HEK293 (cell line): ENCODE results near the gene RNF32.

ENCODE experiments used
- BCL11B ChIP-seq: fragments of 450-650 bp; formaldehyde crosslinking; IDR thresholded peaks from 2 replicates; pipeline ENCODE4 v1.5.1; 2016; ENCODE audit warnings: low read depth, missing biosample characterization, missing genetic modification characterization
- EGR2 ChIP-seq: fragments of 450-650 bp; formaldehyde crosslinking; IDR thresholded peaks from 2 replicates; pipeline ENCODE4 v1.5.1; 2016; ENCODE audit warnings: low read depth, missing biosample characterization, missing genetic modification characterization
- GLI4 ChIP-seq: fragments of 450-650 bp; formaldehyde crosslinking; IDR thresholded peaks from 2 replicates; pipeline ENCODE4 v1.5.1; 2016; ENCODE audit warnings: missing biosample characterization, missing genetic modification characterization
- KLF1 ChIP-seq: fragments of 450-650 bp; formaldehyde crosslinking; IDR thresholded peaks from 2 replicates; pipeline ENCODE4 v1.5.1; 2016; ENCODE audit warnings: missing biosample characterization, missing genetic modification characterization
- SETDB1 ChIP-seq: IDR thresholded peaks from one replicate; pipeline ENCODE4 v1.6.1; 2017; ENCODE audit warnings: mild to moderate bottlenecking, low read length, moderate library complexity, mixed read lengths; ENCODE audit not compliant: insufficient read length
- SP7 ChIP-seq: fragments of 450-650 bp; formaldehyde crosslinking; IDR thresholded peaks from 2 replicates; pipeline ENCODE4 v1.5.1; 2016; ENCODE audit warnings: missing biosample characterization, missing genetic modification characterization
- WT1 ChIP-seq: fragments of 450-650 bp; formaldehyde crosslinking; IDR thresholded peaks from 2 replicates; pipeline ENCODE4 v1.5.1; 2016; ENCODE audit warnings: missing biosample characterization, missing genetic modification characterization
- YY1 ChIP-seq: fragments of 450-650 bp; formaldehyde crosslinking; IDR thresholded peaks from 2 replicates; pipeline ENCODE4 v1.5.1; 2018; ENCODE audit warnings: missing biosample characterization, missing genetic modification characterization
- YY2 ChIP-seq: fragments of 450-650 bp; formaldehyde crosslinking; IDR thresholded peaks from 2 replicates; pipeline ENCODE4 v1.5.1; 2016; ENCODE audit warnings: missing biosample characterization, missing genetic modification characterization
- ZBTB7A ChIP-seq: fragments of 450-650 bp; formaldehyde crosslinking; IDR thresholded peaks from 2 replicates; pipeline ENCODE4 v1.5.1; 2016; ENCODE audit warnings: low read depth, missing biosample characterization, missing genetic modification characterization
- ZIC2 ChIP-seq: fragments of 450-650 bp; formaldehyde crosslinking; IDR thresholded peaks from 2 replicates; pipeline ENCODE4 v1.5.1; 2016; ENCODE audit warnings: missing biosample characterization, missing genetic modification characterization
- ZNF114 ChIP-seq: fragments of 450-650 bp; formaldehyde crosslinking; IDR thresholded peaks from 2 replicates; pipeline ENCODE4 v1.5.0; 2017; ENCODE audit warnings: missing biosample characterization, missing genetic modification characterization
- ZNF19 ChIP-seq: fragments of 450-650 bp; formaldehyde crosslinking; IDR thresholded peaks from 2 replicates; pipeline ENCODE4; 2016; ENCODE audit warnings: missing biosample characterization, missing genetic modification characterization, low read depth
- ZNF341 ChIP-seq: fragments of 450-650 bp; formaldehyde crosslinking; IDR thresholded peaks from 2 replicates; pipeline ENCODE4; 2016; ENCODE audit warnings: low read depth, missing biosample characterization, missing genetic modification characterization
- ZNF518A ChIP-seq: fragments of 450-650 bp; formaldehyde crosslinking; conservative IDR thresholded peaks from 2 replicates; pipeline ENCODE4 v1.5.1; 2016; ENCODE audit warnings: low read depth, missing biosample characterization, missing genetic modification characterization
- ZNF529 ChIP-seq: fragments of 450-650 bp; formaldehyde crosslinking; IDR thresholded peaks from 2 replicates; pipeline ENCODE4 v1.5.1; 2017; ENCODE audit warnings: missing genetic modification characterization, missing biosample characterization; ENCODE audit not compliant: insufficient replicate concordance
- ZNF558 ChIP-seq: fragments of 450-650 bp; formaldehyde crosslinking; IDR thresholded peaks from 2 replicates; pipeline ENCODE4 v1.5.1; 2016; ENCODE audit warnings: missing biosample characterization, missing genetic modification characterization
- ZNF596 ChIP-seq: fragments of 450-650 bp; IDR thresholded peaks from 2 replicates; pipeline ENCODE4 v1.5.0; 2018; ENCODE audit warnings: missing biosample characterization, mild to moderate bottlenecking, missing genetic modification characterization, moderate library complexity
- ZNF621 ChIP-seq: fragments of 450-650 bp; formaldehyde crosslinking; IDR thresholded peaks from 2 replicates; pipeline ENCODE4 v1.5.1; 2017; ENCODE audit warnings: missing biosample characterization, missing genetic modification characterization
- ZNF626 ChIP-seq: fragments of 450-650 bp; sonication (Bioruptor Pico); formaldehyde crosslinking; IDR thresholded peaks from 2 replicates; pipeline ENCODE4 v1.5.1; 2018; ENCODE audit warnings: missing biosample characterization, missing genetic modification characterization, inconsistent platforms
- ZNF704 ChIP-seq: fragments of 450-650 bp; formaldehyde crosslinking; IDR thresholded peaks from 2 replicates; pipeline ENCODE4 v1.5.1; 2016; ENCODE audit warnings: missing biosample characterization, missing genetic modification characterization
- ZNF776 ChIP-seq: fragments of 450-650 bp; formaldehyde crosslinking; IDR thresholded peaks from 2 replicates; pipeline ENCODE4 v1.5.0; 2017; ENCODE audit warnings: missing biosample characterization, missing genetic modification characterization, borderline replicate concordance
- ZSCAN30 ChIP-seq: fragments of 450-650 bp; IDR thresholded peaks from 2 replicates; pipeline ENCODE4 v1.5.1; 2018; ENCODE audit warnings: missing biosample characterization, mild to moderate bottlenecking, missing genetic modification characterization, moderate library complexity
- TF ChIP-seq, protein P1 (sequence below): fragments of 450-650 bp; formaldehyde crosslinking; optimal IDR thresholded peaks from 2 replicates; pipeline ENCODE3; 2016; ENCODE audit warnings: missing biosample characterization, mild to moderate bottlenecking, missing genetic modification characterization
- TF ChIP-seq, protein P2 (sequence below): fragments of 450-650 bp; formaldehyde crosslinking; IDR thresholded peaks from 2 replicates; pipeline ENCODE4 v1.5.1; 2016; ENCODE audit warnings: missing biosample characterization, missing genetic modification characterization
- TF ChIP-seq, protein P3 (sequence below): fragments of 450-650 bp; formaldehyde crosslinking; IDR thresholded peaks from 2 replicates; pipeline ENCODE4 v1.5.1; 2016; ENCODE audit warnings: missing biosample characterization, missing genetic modification characterization
- TF ChIP-seq, protein P4 (sequence below): sonication (generic); formaldehyde crosslinking; IDR thresholded peaks from 2 replicates; pipeline ENCODE4 v1.8.1; 2022; ENCODE audit warnings: mild to moderate bottlenecking, moderate library complexity, missing genetic modification reagents

Gene RNF32

GRCh38 chr7:156640257-156640948, at the start of gene RNF32 (continued):
- TF ChIP-seq, protein P1, sequence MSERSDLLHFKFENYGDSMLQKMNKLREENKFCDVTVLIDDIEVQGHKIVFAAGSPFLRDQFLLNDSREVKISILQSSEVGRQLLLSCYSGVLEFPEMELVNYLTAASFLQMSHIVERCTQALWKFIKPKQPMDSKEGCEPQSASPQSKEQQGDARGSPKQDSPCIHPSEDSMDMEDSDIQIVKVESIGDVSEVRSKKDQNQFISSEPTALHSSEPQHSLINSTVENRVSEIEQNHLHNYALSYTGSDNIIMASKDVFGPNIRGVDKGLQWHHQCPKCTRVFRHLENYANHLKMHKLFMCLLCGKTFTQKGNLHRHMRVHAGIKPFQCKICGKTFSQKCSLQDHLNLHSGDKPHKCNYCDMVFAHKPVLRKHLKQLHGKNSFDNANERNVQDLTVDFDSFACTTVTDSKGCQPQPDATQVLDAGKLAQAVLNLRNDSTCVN (tag by site-specific recombination): peak; percentile 95
- TF ChIP-seq, protein P2, sequence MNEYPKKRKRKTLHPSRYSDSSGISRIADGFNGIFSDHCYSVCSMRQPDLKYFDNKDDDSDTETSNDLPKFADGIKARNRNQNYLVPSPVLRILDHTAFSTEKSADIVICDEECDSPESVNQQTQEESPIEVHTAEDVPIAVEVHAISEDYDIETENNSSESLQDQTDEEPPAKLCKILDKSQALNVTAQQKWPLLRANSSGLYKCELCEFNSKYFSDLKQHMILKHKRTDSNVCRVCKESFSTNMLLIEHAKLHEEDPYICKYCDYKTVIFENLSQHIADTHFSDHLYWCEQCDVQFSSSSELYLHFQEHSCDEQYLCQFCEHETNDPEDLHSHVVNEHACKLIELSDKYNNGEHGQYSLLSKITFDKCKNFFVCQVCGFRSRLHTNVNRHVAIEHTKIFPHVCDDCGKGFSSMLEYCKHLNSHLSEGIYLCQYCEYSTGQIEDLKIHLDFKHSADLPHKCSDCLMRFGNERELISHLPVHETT (tag by site-specific recombination): 0 out of 2 replicates have a peak, but pooled peaks have one; percentile 23
- TF ChIP-seq ZNF518A (tag by site-specific recombination): no peak; the same call in 1 of the 2 replicates
- peak; percentile 76; the same call in 1 of the 2 replicates for TF ChIP-seq YY1 (tag by site-specific recombination)
- no peak for TF ChIP-seq ZNF19 (tag by site-specific recombination)
- TF ChIP-seq ZNF114 (tag by site-specific recombination): no peak
- peak; percentile 54 for TF ChIP-seq WT1 (tag by site-specific recombination)
- no peak for TF ChIP-seq ZNF776
- TF ChIP-seq ZSCAN30 (tag by site-specific recombination): no peak; the same call in none of the 2 replicates
- TF ChIP-seq KLF1: peak; percentile 78
- TF ChIP-seq SETDB1: peak; percentile 86
- peak; percentile 80 for TF ChIP-seq EGR2 (tag by site-specific recombination)
- TF ChIP-seq ZNF626 (tag by site-specific recombination): peak; percentile 74; the same call in 1 of the 2 replicates
- TF ChIP-seq YY2: peak; percentile 45; the same call in 1 of the 2 replicates
- no peak for TF ChIP-seq BCL11B (tag by site-specific recombination)
- TF ChIP-seq ZNF704 (tag by site-specific recombination): no peak
- TF ChIP-seq ZIC2: peak; percentile 42
- no peak for TF ChIP-seq ZNF341 (tag by site-specific recombination)
- 0 out of 2 replicates have a peak, but pooled peaks have one; percentile 23 for TF ChIP-seq ZNF596 (tag by site-specific recombination)
- no peak for TF ChIP-seq ZNF529 (tag by site-specific recombination)
- TF ChIP-seq GLI4 (tag by site-specific recombination): no peak
- no peak for TF ChIP-seq ZNF558 (tag by site-specific recombination)
- no peak for TF ChIP-seq ZNF621 (tag by site-specific recombination)
- TF ChIP-seq ZBTB7A (tag by site-specific recombination): peak; percentile 57; the same call in 1 of the 2 replicates
- TF ChIP-seq, protein P3, sequence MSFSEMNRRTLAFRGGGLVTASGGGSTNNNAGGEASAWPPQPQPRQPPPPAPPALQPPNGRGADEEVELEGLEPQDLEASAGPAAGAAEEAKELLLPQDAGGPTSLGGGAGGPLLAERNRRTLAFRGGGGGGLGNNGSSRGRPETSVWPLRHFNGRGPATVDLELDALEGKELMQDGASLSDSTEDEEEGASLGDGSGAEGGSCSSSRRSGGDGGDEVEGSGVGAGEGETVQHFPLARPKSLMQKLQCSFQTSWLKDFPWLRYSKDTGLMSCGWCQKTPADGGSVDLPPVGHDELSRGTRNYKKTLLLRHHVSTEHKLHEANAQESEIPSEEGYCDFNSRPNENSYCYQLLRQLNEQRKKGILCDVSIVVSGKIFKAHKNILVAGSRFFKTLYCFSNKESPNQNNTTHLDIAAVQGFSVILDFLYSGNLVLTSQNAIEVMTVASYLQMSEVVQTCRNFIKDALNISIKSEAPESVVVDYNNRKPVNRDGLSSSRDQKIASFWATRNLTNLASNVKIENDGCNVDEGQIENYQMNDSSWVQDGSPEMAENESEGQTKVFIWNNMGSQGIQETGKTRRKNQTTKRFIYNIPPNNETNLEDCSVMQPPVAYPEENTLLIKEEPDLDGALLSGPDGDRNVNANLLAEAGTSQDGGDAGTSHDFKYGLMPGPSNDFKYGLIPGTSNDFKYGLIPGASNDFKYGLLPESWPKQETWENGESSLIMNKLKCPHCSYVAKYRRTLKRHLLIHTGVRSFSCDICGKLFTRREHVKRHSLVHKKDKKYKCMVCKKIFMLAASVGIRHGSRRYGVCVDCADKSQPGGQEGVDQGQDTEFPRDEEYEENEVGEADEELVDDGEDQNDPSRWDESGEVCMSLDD (tag by site-specific recombination): peak; percentile 83; the same call in 1 of the 2 replicates
- TF ChIP-seq, protein P4, sequence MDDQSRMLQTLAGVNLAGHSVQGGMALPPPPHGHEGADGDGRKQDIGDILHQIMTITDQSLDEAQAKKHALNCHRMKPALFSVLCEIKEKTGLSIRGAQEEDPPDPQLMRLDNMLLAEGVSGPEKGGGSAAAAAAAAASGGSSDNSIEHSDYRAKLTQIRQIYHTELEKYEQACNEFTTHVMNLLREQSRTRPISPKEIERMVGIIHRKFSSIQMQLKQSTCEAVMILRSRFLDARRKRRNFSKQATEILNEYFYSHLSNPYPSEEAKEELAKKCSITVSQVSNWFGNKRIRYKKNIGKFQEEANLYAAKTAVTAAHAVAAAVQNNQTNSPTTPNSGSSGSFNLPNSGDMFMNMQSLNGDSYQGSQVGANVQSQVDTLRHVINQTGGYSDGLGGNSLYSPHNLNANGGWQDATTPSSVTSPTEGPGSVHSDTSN (CRISPR knock-in tag): peak; percentile 19
- peak; percentile 75 for TF ChIP-seq SP7
